DOHH2 (cell line): ENCODE results near the gene HAPSTR1.

Experiments used
- H3F3A ChIP-seq: fragments of 200-600 bp; sonication (generic), shearing (Covaris generic); 2 replicates; pipeline ENCODE4 v1.6.0; 2016; ENCODE audit warnings: antibody characterized with exemption, mild to moderate bottlenecking; ENCODE audit not compliant: control insufficient read depth, insufficient read depth
- H3K27ac ChIP-seq: fragments of 200-600 bp; sonication (generic); 2 replicates; pipeline ENCODE4 v1.5.1; 2014; ENCODE audit warnings: low read depth, mild to moderate bottlenecking, low read length, moderate library complexity
- H3K27me3 ChIP-seq: fragments of 200-600 bp; sonication (generic); 2 replicates; pipeline ENCODE4 v1.6.1; 2014; ENCODE audit warnings: mild to moderate bottlenecking, low read length, mixed read lengths; ENCODE audit not compliant: control insufficient read depth
- H3K36me3 ChIP-seq: fragments of 200-600 bp; sonication (generic); 2 replicates; pipeline ENCODE4 v1.6.1; 2014; ENCODE audit warnings: mild to moderate bottlenecking, low read length, moderate library complexity, mixed read lengths; ENCODE audit not compliant: control insufficient read depth
- H3K4me1 ChIP-seq: fragments of 200-600 bp; sonication (generic); 2 replicates; pipeline ENCODE4 v1.6.1; 2014; ENCODE audit warnings: mild to moderate bottlenecking, low read length, mixed read lengths; ENCODE audit not compliant: control insufficient read depth
- H3K4me2 ChIP-seq: fragments of 200-600 bp; sonication (generic); 2 replicates; pipeline ENCODE4 v1.6.0; 2014; ENCODE audit warnings: mild to moderate bottlenecking, low read length, moderate library complexity
- H3K4me3 ChIP-seq: fragments of 200-600 bp; sonication (generic); 2 replicates; pipeline ENCODE4 v1.5.1; 2014; ENCODE audit warnings: mild to moderate bottlenecking, low read length, mixed read lengths
- H3K79me2 ChIP-seq: fragments of 200-600 bp; sonication (generic); 2 replicates; pipeline ENCODE4 v1.6.1; 2014; ENCODE audit warnings: mild to moderate bottlenecking, low read length, mixed read lengths; ENCODE audit not compliant: control insufficient read depth
- H3K9me2 ChIP-seq: fragments of 200-600 bp; sonication (generic); replicated peaks from 2 replicates; pipeline ENCODE4 v1.6.1; 2014; ENCODE audit warnings: mild to moderate bottlenecking, low read length, mixed read lengths; ENCODE audit not compliant: control insufficient read depth
- H3K9me3 ChIP-seq: fragments of 200-600 bp; sonication (generic); 2 replicates; pipeline ENCODE4 v1.6.1; 2014; ENCODE audit warnings: antibody characterized with exemption, low read length, mixed read lengths; ENCODE audit not compliant: control insufficient read depth, insufficient read depth
- H4K20me1 ChIP-seq: fragments of 200-600 bp; sonication (generic); 2 replicates; pipeline ENCODE4 v1.6.0; 2014; ENCODE audit warnings: low read depth, mild to moderate bottlenecking, antibody characterized with exemption, low read length, moderate library complexity; ENCODE audit not compliant: control insufficient read depth, insufficient read depth
- CTCF ChIP-seq: fragments of 200-600 bp; sonication (generic); IDR thresholded peaks from one replicate; pipeline ENCODE4 v1.5.1; 2014; ENCODE audit warnings: antibody characterized with exemption, mild to moderate bottlenecking, low read depth, low read length; ENCODE audit not compliant: poor library complexity, severe bottlenecking
- EZH2phosphoT487 ChIP-seq: fragments of 200-600 bp; sonication (generic); IDR thresholded peaks from 2 replicates; pipeline ENCODE4 v1.6.1; 2017; ENCODE audit warnings: borderline replicate concordance, mild to moderate bottlenecking, antibody characterized with exemption, low read length, moderate library complexity, mixed read lengths

The HAPSTR1 gene

GRCh38 chr16:9134739-9135138 is 43.3 kb downstream of the HAPSTR1 start:
- no peaks in the 10 kb centered on the region for H3K9me3 ChIP-seq
- no peaks in the 10 kb centered on the region for H3K36me3 ChIP-seq
- peaks cover 10% of the 10 kb centered on the region for H3K27me3 ChIP-seq
- no peaks in the 10 kb centered on the region for H3K79me2 ChIP-seq
- H3F3A ChIP-seq, result peaks cover 20% of the 10 kb centered on the region
- no peak overlapping the region for H3K4me3 ChIP-seq
- peaks cover 54% of the 10 kb centered on the region for H3K4me1 ChIP-seq
- H3K9me2 ChIP-seq, result no peaks in the 10 kb centered on the region
- peak overlapping the region; percentile 13; the same call in 1 of the 2 replicates for H3K27ac ChIP-seq
- H4K20me1 ChIP-seq, result no peaks in the 10 kb centered on the region
- H3K4me2 ChIP-seq, result peak overlapping the region; percentile 73
- peak; percentile 79 for TF ChIP-seq CTCF
- no peak for TF ChIP-seq EZH2phosphoT487

GRCh38 chr16:9135797-9136196 is 44.4 kb downstream of the HAPSTR1 start:
- Histone ChIP-seq H3K27me3 (peaks cover 10% of the 10 kb centered on the region), H3F3A (peaks cover 16% of the 10 kb centered on the region), H3K27ac (peak overlapping the region; percentile 36), H3K4me1 (peaks cover 59% of the 10 kb centered on the region), H3K9me3 (no peaks in the 10 kb centered on the region), H3K9me2 (no peaks in the 10 kb centered on the region), H3K79me2 (no peaks in the 10 kb centered on the region), H3K4me2 (peak overlapping the region; percentile 73), H4K20me1 (no peaks in the 10 kb centered on the region), H3K4me3 (peak overlapping the region; percentile 42), H3K36me3 (no peaks in the 10 kb centered on the region)
- TF ChIP-seq CTCF (no peak), EZH2phosphoT487 (no peak)

- TF ChIP-seq EZH2phosphoT487, result no peak
- no peak for TF ChIP-seq CTCF
- peaks cover 16% of the 10 kb centered on the region for H3F3A ChIP-seq
- peaks cover 10% of the 10 kb centered on the region for H3K27me3 ChIP-seq
- H3K36me3 ChIP-seq, result no peaks in the 10 kb centered on the region
- H4K20me1 ChIP-seq, result no peaks in the 10 kb centered on the region
- H3K4me3 ChIP-seq, result no peak overlapping the region
- H3K4me1 ChIP-seq, result peaks cover 59% of the 10 kb centered on the region
- H3K79me2 ChIP-seq, result no peaks in the 10 kb centered on the region
- H3K4me2 ChIP-seq, result no peak overlapping the region; the same call in 1 of the 2 replicates
- no peaks in the 10 kb centered on the region for H3K9me3 ChIP-seq
- no peaks in the 10 kb centered on the region for H3K9me2 ChIP-seq
- H3K27ac ChIP-seq, result no peak overlapping the region
Measured at GRCh38 chr16:9136596-9136995, 45.2 kb downstream of the HAPSTR1 start.
